ENCODE results near the gene C19orf12. TPM values are rescaled to one million over a fixed set of nuclear protein-coding genes. Genes with fewer than 3 reads are reported as not detected.

Gene C19orf12
- 24.2 and 29.0 TPM in 2 replicates for total RNA-seq

DNA sequence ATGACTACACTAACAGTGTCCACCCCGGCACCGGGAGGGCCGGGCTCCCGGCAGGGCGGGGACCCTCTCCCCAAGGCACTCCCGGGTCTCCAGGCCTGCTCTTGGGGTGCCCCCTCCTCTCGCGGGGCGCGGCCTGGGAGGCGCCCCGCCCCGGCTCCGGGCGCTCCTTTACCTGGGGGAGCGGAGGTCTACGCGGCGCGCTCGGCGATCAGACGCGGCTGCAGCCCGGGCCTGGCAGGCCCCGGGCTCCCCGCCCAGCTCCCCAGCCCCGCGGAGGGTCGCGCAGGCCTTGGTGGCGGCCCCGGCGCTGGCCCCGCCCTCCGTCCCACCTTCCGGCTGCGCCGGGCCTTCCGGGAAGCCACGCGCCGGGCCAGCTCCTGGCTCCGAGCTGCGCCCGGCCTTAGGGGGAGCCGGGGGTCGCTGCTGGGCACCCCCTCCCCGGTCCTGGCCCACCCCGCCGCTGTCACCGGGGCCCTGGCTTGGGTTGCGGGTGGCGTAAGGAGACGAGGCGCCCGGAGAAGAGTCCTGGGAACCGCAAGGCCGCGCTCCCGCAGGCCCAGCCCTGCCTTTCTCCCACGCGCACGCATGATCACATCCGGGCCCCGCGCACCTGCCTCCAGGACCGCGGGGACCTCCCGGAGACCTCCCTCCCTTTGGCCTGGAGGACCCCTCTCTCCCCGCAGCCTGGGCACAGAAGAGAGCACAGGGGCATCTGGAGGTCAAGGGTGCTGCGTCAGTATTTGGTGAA is at the start of gene C19orf12:
Gene C19orf12 (minus strand): TSS at position 309 of the 748 bp plus-strand sequence. CDS start 6,848 bp downstream, outside the sequence.

GRCh38 chr19:29665215-29665825 is 49.7 kb downstream of the C19orf12 start, which contains the start of gene PLEKHF1:
Gene PLEKHF1 (plus strand): TSS chr19:29665461. CDS start chr19:29673840, 8,379 bp downstream.

Other genes with a start within 250 kb of the C19orf12 start
- not detected in 2 replicates for gene VSTM2B, start 189.3 kb downstream of the C19orf12 start, total RNA-seq
- gene POP4, start 109.0 kb downstream of the C19orf12 start, total RNA-seq = 52.7 and 87.2 TPM in 2 replicates
- gene PLEKHF1, start 49.8 kb downstream of the C19orf12 start, total RNA-seq = 11.2 and 22.6 TPM in 2 replicates
- 7.1 and 8.3 TPM in 2 replicates for gene CCNE1, start 96.7 kb upstream of the C19orf12 start, total RNA-seq
- 45.0 and 50.4 TPM in 2 replicates for gene URI1, start 227.0 kb upstream of the C19orf12 start, total RNA-seq